ENCODE data around the gene PURB.

The PURB gene

GRCh38 chr7:44827567-44827966, 57.8 kb downstream of the PURB start:
- Histone ChIP-seq H3K36me3 (ENCODE audit: insufficient read depth, low read length) (peaks cover 71% of the 10 kb centered on the region), H2AFZ (ENCODE audit: low read length) (no peak overlapping the region), H3K79me2 (ENCODE audit: insufficient read depth, low read length) (peaks cover 23% of the 10 kb centered on the region), H3K9me2 (replicated peaks; ENCODE audit: low read depth, low read length) (no peaks in the 10 kb centered on the region), H3K4me2 (ENCODE audit: low read depth, low read length, poor library complexity, severe bottlenecking) (no peak overlapping the region), H3K9ac (ENCODE audit: low read depth, low read length, poor library complexity, severe bottlenecking) (no peak overlapping the region), H4K20me1 (ENCODE audit: insufficient read depth, low read length, poor library complexity, severe bottlenecking) (peaks cover 17% of the 10 kb centered on the region), H3K27me3 (ENCODE audit: insufficient read depth, low read length, poor library complexity, severe bottlenecking) (no peaks in the 10 kb centered on the region), H3K4me1 (ENCODE audit: insufficient read depth, low read length, poor library complexity, severe bottlenecking) (no peaks in the 10 kb centered on the region), H3K4me3 (ENCODE audit: low read length, poor library complexity, severe bottlenecking) (no peak overlapping the region), H3F3A (ENCODE audit: low read depth) (no peaks in the 10 kb centered on the region; the same call in 1 of the 2 replicates), H3K9me3 (ENCODE audit: insufficient read depth, low read depth, low read length) (no peaks in the 10 kb centered on the region)
- TF ChIP-seq, protein P1, sequence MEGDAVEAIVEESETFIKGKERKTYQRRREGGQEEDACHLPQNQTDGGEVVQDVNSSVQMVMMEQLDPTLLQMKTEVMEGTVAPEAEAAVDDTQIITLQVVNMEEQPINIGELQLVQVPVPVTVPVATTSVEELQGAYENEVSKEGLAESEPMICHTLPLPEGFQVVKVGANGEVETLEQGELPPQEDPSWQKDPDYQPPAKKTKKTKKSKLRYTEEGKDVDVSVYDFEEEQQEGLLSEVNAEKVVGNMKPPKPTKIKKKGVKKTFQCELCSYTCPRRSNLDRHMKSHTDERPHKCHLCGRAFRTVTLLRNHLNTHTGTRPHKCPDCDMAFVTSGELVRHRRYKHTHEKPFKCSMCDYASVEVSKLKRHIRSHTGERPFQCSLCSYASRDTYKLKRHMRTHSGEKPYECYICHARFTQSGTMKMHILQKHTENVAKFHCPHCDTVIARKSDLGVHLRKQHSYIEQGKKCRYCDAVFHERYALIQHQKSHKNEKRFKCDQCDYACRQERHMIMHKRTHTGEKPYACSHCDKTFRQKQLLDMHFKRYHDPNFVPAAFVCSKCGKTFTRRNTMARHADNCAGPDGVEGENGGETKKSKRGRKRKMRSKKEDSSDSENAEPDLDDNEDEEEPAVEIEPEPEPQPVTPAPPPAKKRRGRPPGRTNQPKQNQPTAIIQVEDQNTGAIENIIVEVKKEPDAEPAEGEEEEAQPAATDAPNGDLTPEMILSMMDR (conservative IDR thresholded peaks at IDR 0.05; ENCODE audit: low read length), result no peak
- no peak for TF ChIP-seq EZH2phosphoT487 (IDR thresholded peaks at IDR 0.05; ENCODE audit: borderline replicate concordance)
